IMR-90 (cell line): ENCODE data around the gene GABBR1. TPM values are rescaled to one million over a fixed set of nuclear protein-coding genes. Genes with fewer than 3 reads are reported as not detected.

Experiments used
- ATAC-seq: fragments of 200-7000 bp; cut with Tn5 transposase; 2 replicates; pipeline ENCODE4 v1.9.1; 2020; ENCODE audit warnings: low read depth, mild to moderate bottlenecking, moderate library complexity
- BruUV-seq: library from RNA; stranded (reverse); fragments of 400-500 nt; replicated peaks from 2 replicates; lab custom pipeline; 2021; lab: Mats Ljungman, UMichigan
- CTCF ChIA-PET: fragments of 300-600 bp; formaldehyde crosslinking; extraction: SDS; loops from one replicate; lab custom pipeline; 2021; ENCODE audit warnings: antibody characterized with exemption; lab: Yijun Ruan, JAX
- POLR2A ChIA-PET: fragments of 300-600 bp; sonication (Branson Sonifier 250); formaldehyde crosslinking; loops from one replicate; lab custom pipeline; 2022; ENCODE audit warnings: antibody characterized with exemption; ENCODE audit not compliant: unreplicated experiment; lab: Charles Lee
- DNase-seq: peaks from one replicate; pipeline ENCODE4 v3.0.0; 2013
- H2AFZ ChIP-seq: replicated peaks from 2 replicates; pipeline ENCODE3; 2013; ENCODE audit warnings: low read length, mild to moderate bottlenecking; ENCODE audit not compliant: poor library complexity
- H2AK5ac ChIP-seq: 2 replicates; pipeline ENCODE4 v1.6.1; 2013; ENCODE audit warnings: low read depth, low read length, inconsistent platforms
- H2AK9ac ChIP-seq: replicated peaks from 2 replicates; pipeline ENCODE3; 2013; ENCODE audit warnings: mild to moderate bottlenecking, low read depth, low read length, moderate library complexity; ENCODE audit not compliant: poor library complexity
- H2BK120ac ChIP-seq: 2 replicates; pipeline ENCODE4 v1.6.1; 2013; ENCODE audit warnings: low read depth, low read length, inconsistent platforms
- H2BK15ac ChIP-seq: 3 replicates; pipeline ENCODE4 v1.6.1; 2013; ENCODE audit warnings: low read depth, low read length, inconsistent platforms
- H2BK20ac ChIP-seq: 2 replicates; pipeline ENCODE4 v1.6.1; 2013; ENCODE audit warnings: low read depth, mild to moderate bottlenecking, inconsistent platforms, low read length, moderate library complexity
- H2BK5ac ChIP-seq: 2 replicates; pipeline ENCODE4 v1.6.1; 2013; ENCODE audit warnings: mild to moderate bottlenecking, low read depth, low read length, inconsistent platforms; ENCODE audit not compliant: poor library complexity, severe bottlenecking
- H3K14ac ChIP-seq: replicated peaks from 2 replicates; pipeline ENCODE4 v1.6.1; 2013; ENCODE audit warnings: low read depth, low read length, inconsistent platforms
- H3K18ac ChIP-seq: 2 replicates; pipeline ENCODE4 v1.6.1; 2013; ENCODE audit warnings: low read depth, low read length, control low read depth
- H3K23ac ChIP-seq: 2 replicates; pipeline ENCODE4 v1.6.1; 2013; ENCODE audit warnings: low read depth, low read length, inconsistent platforms
- H3K27ac ChIP-seq: 2 replicates; pipeline ENCODE4 v1.5.1; 2013; ENCODE audit warnings: mild to moderate bottlenecking, control low read depth, low read length; ENCODE audit not compliant: insufficient read depth
- H3K27me3 ChIP-seq: 2 replicates; pipeline ENCODE4 v1.6.1; 2013; ENCODE audit warnings: low read length; ENCODE audit not compliant: control insufficient read depth, insufficient read depth
- H3K36me3 ChIP-seq: 2 replicates; pipeline ENCODE4 v1.6.1; 2013; ENCODE audit warnings: low read length, mixed read lengths; ENCODE audit not compliant: control insufficient read depth, insufficient read depth
- H3K4ac ChIP-seq: 2 replicates; pipeline ENCODE4 v1.6.1; 2013; ENCODE audit warnings: low read depth, low read length, inconsistent platforms
- H3K4me1 ChIP-seq: 2 replicates; pipeline ENCODE4 v1.6.1; 2013; ENCODE audit warnings: low read length, mixed read lengths; ENCODE audit not compliant: control insufficient read depth, insufficient read depth
- H3K4me2 ChIP-seq: 2 replicates; pipeline ENCODE4 v1.6.1; 2013; ENCODE audit warnings: low read depth, mild to moderate bottlenecking, control low read depth, low read length, moderate library complexity
- H3K4me3 ChIP-seq: 2 replicates; pipeline ENCODE4 v1.5.1; 2013; ENCODE audit warnings: low read depth, mild to moderate bottlenecking, control low read depth, low read length, moderate library complexity; ENCODE audit not compliant: insufficient read depth
- H3K56ac ChIP-seq: 2 replicates; pipeline ENCODE4 v1.6.1; 2013; ENCODE audit warnings: low read length, inconsistent platforms; ENCODE audit not compliant: insufficient read depth; ENCODE audit errors: extremely low read depth
- H3K79me1 ChIP-seq, 2 experiments: 2 replicates each; pipeline ENCODE4 v1.6.1; 2013; ENCODE audit warnings: low read length in 2 of 2, inconsistent platforms in 1 of 2, low read depth in 1 of 2
- H3K9ac ChIP-seq: 2 replicates; pipeline ENCODE4 v1.6.1; 2013; ENCODE audit warnings: low read depth, low read length, control low read depth
- H3K9me1 ChIP-seq: 2 replicates; pipeline ENCODE4 v1.6.1; 2013; ENCODE audit warnings: low read length, inconsistent platforms; ENCODE audit not compliant: insufficient read depth
- H3K9me3 ChIP-seq: 2 replicates; pipeline ENCODE4 v1.6.1; 2013; ENCODE audit warnings: low read length; ENCODE audit not compliant: control insufficient read depth, insufficient read depth
- H4K20me1 ChIP-seq: 2 replicates; pipeline ENCODE4 v1.6.1; 2013; ENCODE audit warnings: low read length, inconsistent platforms; ENCODE audit not compliant: insufficient read depth
- H4K5ac ChIP-seq: 2 replicates; pipeline ENCODE4 v1.6.1; 2013; ENCODE audit warnings: mild to moderate bottlenecking, low read depth, low read length, control low read depth
- H4K8ac ChIP-seq, 2 experiments: 2 replicates each; pipeline ENCODE4 v1.6.1; 2013; ENCODE audit warnings: low read depth in 2 of 2, low read length in 2 of 2, control low read depth in 1 of 2, inconsistent platforms in 1 of 2
- H4K91ac ChIP-seq: 2 replicates; pipeline ENCODE4 v1.6.1; 2013; ENCODE audit warnings: low read depth, low read length, inconsistent platforms; ENCODE audit not compliant: insufficient read depth
- BHLHE40 ChIP-seq: fragments of 150-350 bp; IDR thresholded peaks from 2 replicates; pipeline ENCODE4 v1.6.1; 2016; ENCODE audit warnings: mild to moderate bottlenecking, low read depth, low read length
- CEBPB ChIP-seq: IDR thresholded peaks from 2 replicates; pipeline ENCODE4 v1.6.1; 2012; ENCODE audit warnings: low read depth, low read length, improper control_type of control experiment
- CHD1 ChIP-seq: IDR thresholded peaks from 2 replicates; pipeline ENCODE4 v1.6.1; 2012; ENCODE audit warnings: low read depth, low read length, improper control_type of control experiment
- CTCF ChIP-seq: conservative IDR thresholded peaks from 2 replicates; pipeline ENCODE4 v1.5.1; 2012; ENCODE audit warnings: mild to moderate bottlenecking, low read depth, low read length, improper control_type of control experiment
- ELK1 ChIP-seq: fragments of 150-350 bp; IDR thresholded peaks from 2 replicates; pipeline ENCODE4 v1.6.1; 2016; ENCODE audit warnings: low read depth, mild to moderate bottlenecking, low read length, moderate library complexity, borderline replicate concordance
- FOS ChIP-seq: fragments of 150-350 bp; IDR thresholded peaks from 2 replicates; pipeline ENCODE4 v1.6.1; 2016; ENCODE audit warnings: low read depth, low read length
- MAFK ChIP-seq: IDR thresholded peaks from 2 replicates; pipeline ENCODE4 v1.6.1; 2012; ENCODE audit warnings: low read depth, low read length, improper control_type of control experiment
- MAZ ChIP-seq: IDR thresholded peaks from 2 replicates; pipeline ENCODE4 v1.6.1; 2012; ENCODE audit warnings: low read depth, mild to moderate bottlenecking, low read length, improper control_type of control experiment, moderate library complexity, borderline replicate concordance
- MXI1 ChIP-seq: IDR thresholded peaks from 2 replicates; pipeline ENCODE4 v1.6.1; 2012; ENCODE audit warnings: low read depth, mild to moderate bottlenecking, low read length, moderate library complexity, borderline replicate concordance
- NFE2L2 ChIP-seq: fragments of 150-350 bp; IDR thresholded peaks from 2 replicates; pipeline ENCODE4 v1.6.1; 2016; ENCODE audit warnings: low read depth, mild to moderate bottlenecking, low read length
- POLR2A ChIP-seq: IDR thresholded peaks from 2 replicates; pipeline ENCODE4 v1.6.1; 2012; ENCODE audit warnings: mild to moderate bottlenecking, low read depth, low read length
- RAD21 ChIP-seq: IDR thresholded peaks from 2 replicates; pipeline ENCODE4 v1.6.1; 2012; ENCODE audit warnings: low read length, improper control_type of control experiment
- RCOR1 ChIP-seq: IDR thresholded peaks from 2 replicates; pipeline ENCODE4 v1.6.1; 2012; ENCODE audit warnings: mild to moderate bottlenecking, low read length, improper control_type of control experiment; ENCODE audit not compliant: insufficient replicate concordance
- RFX5 ChIP-seq: IDR thresholded peaks from 2 replicates; pipeline ENCODE4 v1.8.0; 2012; ENCODE audit warnings: low read depth, mild to moderate bottlenecking, low read length, moderate library complexity
- SMC3 ChIP-seq: fragments of 150-350 bp; IDR thresholded peaks from 2 replicates; pipeline ENCODE4 v1.6.1; 2016; ENCODE audit warnings: low read depth, mild to moderate bottlenecking, antibody characterized with exemption, low read length, moderate library complexity
- USF2 ChIP-seq: fragments of 150-350 bp; IDR thresholded peaks from 2 replicates; pipeline ENCODE4 v1.6.1; 2017; ENCODE audit warnings: mild to moderate bottlenecking, antibody characterized with exemption, low read length, low read depth
- WGBS, 2 experiments: methylation state at CpG; one replicate each; pipeline versions ENCODE4 v1.1.5 to v1.1.7; 2013; ENCODE audit warnings: missing lambda C conversion rate in 2 of 2; ENCODE audit not compliant: insufficient read length in 1 of 2; ENCODE audit errors: extremely low coverage in 2 of 2; 5-methylcytosine and 5-hydroxymethylcytosine counted together
- dilution Hi-C: fragments of 300-500 bp; cut with HindIII; formaldehyde crosslinking; loops from one replicate; pipeline ENCODE4 v1.14.3; 2018; ENCODE audit warnings: low sequenced_read_pairs; ENCODE audit not compliant: unreplicated experiment
- in situ Hi-C: fragments of 300-500 bp; cut with MboI; formaldehyde crosslinking; loops from 3 replicates; pipeline ENCODE4 v1.14.3; 2019; ENCODE audit warnings: low sequenced_read_pairs, inconsistent platforms, mixed read lengths
- intact Hi-C: fragments of 100-400 bp; cut with micrococcal nuclease; formaldehyde crosslinking; loops from 2 replicates; pipeline ENCODE4 v1.10.0; 2022
- polyA plus RNA-seq, 3 experiments: library from polyadenylated mRNA; depleted of rRNA; stranded (reverse); fragments of >200 nt; gene quantifications; 2 replicates each; pipeline ENCODE4 v1.2.3, GENCODE V29; 2012; ENCODE audit warnings: low replicate concordance in 1 of 3
- total RNA-seq: library from RNA; depleted of rRNA; stranded (reverse); fragments of >200 nt; gene quantifications from 2 replicates; pipeline ENCODE4 v1.2.3, GENCODE V29; 2012

The GABBR1 gene
- total and polyA plus RNA-seq, 2 of the 4 experiments (the other 2 are of a cell fraction): 5.9 to 31.5 TPM

GRCh38 chr6:29673161-29673560 lies 40.2 kb upstream of the GABBR1 start:
- no peaks in the 10 kb centered on the region for H3K36me3 ChIP-seq
- dilution Hi-C loops (no loop called here), intact Hi-C loops (no loop called here), in situ Hi-C loops (no loop called here)
- ATAC-seq (no peak), DNase-seq (no peak)
- no peak overlapping the region for H4K91ac ChIP-seq
- H3K4me3 ChIP-seq: no peak overlapping the region
- H2BK20ac ChIP-seq: no peak overlapping the region
- H3K56ac ChIP-seq: no peak overlapping the region
- no peak overlapping the region for H3K4me2 ChIP-seq
- BruUV-seq: no TSS peak
- no peaks in the 10 kb centered on the region for H3K27me3 ChIP-seq
- H3K79me1 ChIP-seq: no peaks in the 10 kb centered on the region
- no peak overlapping the region for H3K4ac ChIP-seq
- no peak overlapping the region for H4K8ac ChIP-seq
- POLR2A ChIA-PET: no interaction called here
- no peak overlapping the region for H3K9ac ChIP-seq
- no peak overlapping the region for H3K14ac ChIP-seq
- H4K20me1 ChIP-seq: no peaks in the 10 kb centered on the region
- no peaks in the 10 kb centered on the region for H3K9me1 ChIP-seq
- no peak overlapping the region for H2BK120ac ChIP-seq
- H2AFZ ChIP-seq: peak overlapping the region; percentile 33
- no peak overlapping the region for H2AK5ac ChIP-seq
- no peak overlapping the region for H3K18ac ChIP-seq
- CTCF ChIA-PET: interaction anchor here (1.3 kb wide), 1 partner anchor 20 kb away, joined by 4 read pairs; no protein-coding TSS in a partner anchor
- H3K27ac ChIP-seq: no peak overlapping the region
- 88% methylated on average over 1 of the region's 12 CpGs; no CpG with 5 or more reads in 1 of the 2 experiments for WGBS, 2 experiments
- H3K9me3 ChIP-seq: no peaks in the 10 kb centered on the region
- H3K4me1 ChIP-seq: no peaks in the 10 kb centered on the region
- H4K5ac ChIP-seq: no peak overlapping the region
- TF ChIP-seq CTCF: no peak
- no peak for TF ChIP-seq FOS
- TF ChIP-seq ELK1: no peak
- TF ChIP-seq MXI1: no peak
- no peak for TF ChIP-seq NFE2L2
- no peak for TF ChIP-seq POLR2A
- TF ChIP-seq MAZ: no peak
- no peak for TF ChIP-seq RCOR1
- no peak for TF ChIP-seq CHD1
- no peak for TF ChIP-seq SMC3
- no peak for TF ChIP-seq CEBPB
- no peak for TF ChIP-seq USF2
- TF ChIP-seq RFX5: no peak
- TF ChIP-seq RAD21: no peak
- no peak for TF ChIP-seq MAFK
- TF ChIP-seq BHLHE40: no peak
- H2BK15ac ChIP-seq: no peak overlapping the region
- no peak overlapping the region for H3K23ac ChIP-seq
- H2AK9ac ChIP-seq: no peak overlapping the region
- no peak overlapping the region for H2BK5ac ChIP-seq
